HepG2 (cell line): ENCODE measurements around the gene LCMT2. TPM values are rescaled to one million over a fixed set of nuclear protein-coding genes. Genes with fewer than 3 reads are reported as not detected.

Experiments
- CENPT ChIP-seq: sonication (generic); formaldehyde crosslinking; IDR thresholded peaks from 2 replicates; pipeline ENCODE4 v1.8.0; 2022; ENCODE audit warnings: low read depth, mild to moderate bottlenecking, moderate library complexity, missing genetic modification reagents
- DMAP1 ChIP-seq: IDR thresholded peaks from 2 replicates; pipeline ENCODE4 v1.6.1; 2016
- IRF2 ChIP-seq: IDR thresholded peaks from 2 replicates; pipeline ENCODE4 v1.6.1; 2018; ENCODE audit warnings: missing genetic modification reagents, missing compliant biosample characterization
- NKX3-1 ChIP-seq: sonication (generic); formaldehyde crosslinking; IDR thresholded peaks from 2 replicates; pipeline ENCODE4 v1.5.0; 2020; ENCODE audit warnings: missing genetic modification reagents
- NONO ChIP-seq, 2 experiments: fragments of 450-650 bp in 1 of 2; sonication (generic) in 1 of 2; formaldehyde crosslinking in 1 of 2; IDR thresholded peaks in 1 of 2; conservative IDR thresholded peaks in 1 of 2; 2 replicates each; pipeline versions ENCODE4 v1.6.1 to v1.8.0; 2017 to 2022; ENCODE audit warnings: mild to moderate bottlenecking in 1 of 2, missing genetic modification reagents in 1 of 2, moderate library complexity in 1 of 2
- SETDB1 ChIP-seq: sonication (generic); formaldehyde crosslinking; IDR thresholded peaks from 2 replicates; pipeline ENCODE4 v1.5.1; 2020; ENCODE audit warnings: missing genetic modification reagents, mild to moderate bottlenecking, borderline replicate concordance
- TBP ChIP-seq: sonication (generic); formaldehyde crosslinking; IDR thresholded peaks from 2 replicates; pipeline ENCODE4 v1.5.0; 2020; ENCODE audit warnings: missing genetic modification reagents
- ZBTB21 ChIP-seq: sonication (generic); formaldehyde crosslinking; IDR thresholded peaks from 2 replicates; pipeline ENCODE4 v1.4.0; 2020; ENCODE audit warnings: missing genetic modification reagents
- ZBTB42 ChIP-seq: sonication (generic); formaldehyde crosslinking; IDR thresholded peaks from 2 replicates; pipeline ENCODE4 v1.5.0; 2020; ENCODE audit warnings: mild to moderate bottlenecking, missing genetic modification reagents
- ZFP90 ChIP-seq: sonication (generic); formaldehyde crosslinking; IDR thresholded peaks from 2 replicates; pipeline ENCODE4 v1.8.0; 2022; ENCODE audit warnings: missing genetic modification reagents, mild to moderate bottlenecking, inconsistent platforms, borderline replicate concordance
- ZNF256 ChIP-seq: sonication (generic); formaldehyde crosslinking; conservative IDR thresholded peaks from 2 replicates; pipeline ENCODE4 v1.4.0; 2020; ENCODE audit warnings: missing genetic modification reagents
- ZNF34 ChIP-seq: sonication (generic); formaldehyde crosslinking; IDR thresholded peaks from 2 replicates; pipeline ENCODE4 v1.4.0; 2020; ENCODE audit warnings: mild to moderate bottlenecking, missing genetic modification reagents, borderline replicate concordance
- ZNF510 ChIP-seq: sonication (generic); formaldehyde crosslinking; IDR thresholded peaks from 2 replicates; pipeline ENCODE4 v1.4.0; 2020; ENCODE audit warnings: low read depth, mild to moderate bottlenecking, missing genetic modification reagents
- ZNF557 ChIP-seq: sonication (generic); formaldehyde crosslinking; IDR thresholded peaks from 2 replicates; pipeline ENCODE4 v1.4.0; 2020; ENCODE audit warnings: missing genetic modification reagents
- ZNF713 ChIP-seq: sonication (generic); formaldehyde crosslinking; IDR thresholded peaks from 2 replicates; pipeline ENCODE4 v1.4.0; 2020; ENCODE audit warnings: mild to moderate bottlenecking, missing genetic modification reagents
- ZNF75D ChIP-seq: sonication (generic); formaldehyde crosslinking; IDR thresholded peaks from 2 replicates; pipeline ENCODE4 v1.8.1; 2023; ENCODE audit warnings: missing genetic modification reagents, mild to moderate bottlenecking, borderline replicate concordance
- ZNF776 ChIP-seq: sonication (generic); formaldehyde crosslinking; IDR thresholded peaks from 2 replicates; pipeline ENCODE4 v1.4.0; 2020; ENCODE audit warnings: mild to moderate bottlenecking, missing genetic modification reagents
- ZSCAN31 ChIP-seq: sonication (generic); formaldehyde crosslinking; IDR thresholded peaks from 2 replicates; pipeline ENCODE4 v1.5.0; 2020; ENCODE audit warnings: low read depth, mild to moderate bottlenecking, missing genetic modification reagents
- polyA plus RNA-seq, 8 experiments: library from polyadenylated mRNA; depleted of rRNA in 3 of 8; stranded (reverse) in 7 of 8; unstranded in 1 of 8; fragments of >200 nt; fragmentation: Illumina TruSeq in 4 of 8; extraction: Trizol in 4 of 8; gene quantifications; 2 replicates each; pipeline versions ENCODE4 v1.2.1 to v1.2.3, GENCODE V29; 2011 to 2016; ENCODE audit warnings: low read depth in 4 of 8, missing spikeins in 1 of 8, mixed read lengths in 1 of 8; ENCODE audit not compliant: insufficient read depth in 1 of 8
- total RNA-seq, 5 experiments: library from RNA; depleted of rRNA; stranded (reverse); fragments of >200 nt; fragmentation: Illumina TruSeq; extraction: Trizol; gene quantifications; 2 replicates each; pipeline ENCODE4 v1.2.3, GENCODE V29; 2016; ENCODE audit warnings: low read depth in 1 of 5
- TF ChIP-seq, protein P1 (sequence below), 2 experiments: sonication (generic) in 1 of 2; formaldehyde crosslinking in 1 of 2; IDR thresholded peaks; 2 replicates each; pipeline versions ENCODE4 v1.4.0 to v1.6.1; 2016 to 2020; ENCODE audit warnings: borderline replicate concordance in 1 of 2, low read depth in 1 of 2, mild to moderate bottlenecking in 1 of 2, missing genetic modification reagents in 1 of 2
- TF ChIP-seq, protein P2 (sequence below): sonication (generic); formaldehyde crosslinking; IDR thresholded peaks from 2 replicates; pipeline ENCODE4 v1.5.0; 2020; ENCODE audit warnings: missing genetic modification reagents, mild to moderate bottlenecking, borderline replicate concordance
- TF ChIP-seq, protein P3 (sequence below): sonication (generic); formaldehyde crosslinking; IDR thresholded peaks from 2 replicates; pipeline ENCODE4 v1.5.1; 2020; ENCODE audit warnings: missing genetic modification reagents, mild to moderate bottlenecking, borderline replicate concordance
- TF ChIP-seq, protein P4 (sequence below): IDR thresholded peaks from 2 replicates; pipeline ENCODE4 v1.6.1; 2016

LCMT2 gene
- total and polyA plus RNA-seq, 2 of the 13 experiments (the other 11 are each of a cell fraction or from before 2014, with no cell fraction given) = 6.9 to 9.1 TPM

DNA sequence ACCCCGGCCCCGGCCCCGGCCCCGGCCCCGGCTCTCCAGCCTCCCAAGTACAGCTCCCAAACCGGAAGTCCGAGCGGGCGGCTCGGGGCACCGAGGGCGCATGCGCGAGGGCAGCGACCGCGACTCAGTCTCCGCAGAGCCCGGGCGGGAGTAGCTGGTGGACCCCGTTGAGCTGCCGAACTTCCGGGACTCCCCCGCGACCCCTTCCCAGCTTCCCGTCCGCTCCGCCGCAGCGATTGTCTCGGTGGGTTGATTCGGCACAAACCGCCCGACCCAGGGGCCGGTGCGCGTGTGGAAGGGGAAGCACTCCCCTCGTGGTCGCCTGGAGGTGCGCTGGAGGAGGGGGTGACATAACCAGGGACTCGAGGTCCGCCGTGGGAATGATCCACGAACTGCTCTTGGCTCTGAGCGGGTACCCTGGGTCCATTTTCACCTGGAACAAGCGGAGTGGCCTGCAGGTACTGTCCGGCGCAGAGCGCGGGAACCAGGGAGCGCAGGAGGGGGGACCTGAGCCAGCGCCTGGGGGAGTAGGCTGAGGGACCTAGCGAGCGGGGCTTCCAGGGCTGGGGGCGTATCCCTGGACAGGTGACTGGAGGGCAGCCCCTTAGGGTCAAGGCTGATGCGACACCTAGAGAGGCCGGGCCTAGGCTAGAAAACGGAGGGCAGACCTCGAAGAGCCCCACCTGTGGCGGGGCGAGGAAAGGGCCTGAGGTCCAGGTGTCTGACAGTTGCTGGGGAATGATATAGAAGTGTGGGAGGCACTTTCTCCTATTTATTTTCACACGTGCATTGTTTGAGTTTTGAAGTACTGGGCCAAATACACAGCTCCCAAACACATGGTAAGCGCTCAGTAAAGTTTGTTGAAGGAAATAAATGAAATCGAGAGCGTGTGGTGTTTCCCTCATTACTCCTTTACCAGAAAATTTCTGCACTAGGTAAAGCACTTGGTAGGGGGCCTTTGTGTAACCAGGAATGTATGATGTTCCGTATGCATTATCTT, 40.9 kb upstream of the LCMT2 start, which contains the start of the genes TUBGCP4 and ZSCAN29 (continued):
- TF ChIP-seq, protein P1, sequence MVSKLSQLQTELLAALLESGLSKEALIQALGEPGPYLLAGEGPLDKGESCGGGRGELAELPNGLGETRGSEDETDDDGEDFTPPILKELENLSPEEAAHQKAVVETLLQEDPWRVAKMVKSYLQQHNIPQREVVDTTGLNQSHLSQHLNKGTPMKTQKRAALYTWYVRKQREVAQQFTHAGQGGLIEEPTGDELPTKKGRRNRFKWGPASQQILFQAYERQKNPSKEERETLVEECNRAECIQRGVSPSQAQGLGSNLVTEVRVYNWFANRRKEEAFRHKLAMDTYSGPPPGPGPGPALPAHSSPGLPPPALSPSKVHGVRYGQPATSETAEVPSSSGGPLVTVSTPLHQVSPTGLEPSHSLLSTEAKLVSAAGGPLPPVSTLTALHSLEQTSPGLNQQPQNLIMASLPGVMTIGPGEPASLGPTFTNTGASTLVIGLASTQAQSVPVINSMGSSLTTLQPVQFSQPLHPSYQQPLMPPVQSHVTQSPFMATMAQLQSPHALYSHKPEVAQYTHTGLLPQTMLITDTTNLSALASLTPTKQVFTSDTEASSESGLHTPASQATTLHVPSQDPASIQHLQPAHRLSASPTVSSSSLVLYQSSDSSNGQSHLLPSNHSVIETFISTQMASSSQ (IDR thresholded peaks at IDR 0.05; ENCODE audit: low read depth) = no peak
- TF ChIP-seq, protein P1 (CRISPR knock-in tag; IDR thresholded peaks at IDR 0.05; ENCODE audit: borderline replicate concordance) = no peak
- TF ChIP-seq ZFP90 (CRISPR knock-in tag) = peak; percentile 62
- TF ChIP-seq ZNF713 (CRISPR knock-in tag) = no peak
- TF ChIP-seq DMAP1 (CRISPR knock-in tag) = peak; percentile 92
- TF ChIP-seq ZNF34 (CRISPR knock-in tag) = no peak
- no peak; the same call in 1 of the 2 replicates for TF ChIP-seq ZNF776 (CRISPR knock-in tag)
- TF ChIP-seq, protein P2, sequence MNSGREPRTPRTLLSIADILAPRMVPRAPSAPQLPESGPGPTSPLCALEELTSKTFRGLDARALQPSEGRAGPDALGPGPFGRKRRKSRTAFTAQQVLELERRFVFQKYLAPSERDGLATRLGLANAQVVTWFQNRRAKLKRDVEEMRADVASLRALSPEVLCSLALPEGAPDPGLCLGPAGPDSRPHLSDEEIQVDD (CRISPR knock-in tag) = no peak
- TF ChIP-seq NKX3-1 (CRISPR knock-in tag) = no peak
- 0 out of 2 replicates have a peak, but pooled peaks have one; percentile 6 for TF ChIP-seq TBP (CRISPR knock-in tag)
- TF ChIP-seq, protein P3, sequence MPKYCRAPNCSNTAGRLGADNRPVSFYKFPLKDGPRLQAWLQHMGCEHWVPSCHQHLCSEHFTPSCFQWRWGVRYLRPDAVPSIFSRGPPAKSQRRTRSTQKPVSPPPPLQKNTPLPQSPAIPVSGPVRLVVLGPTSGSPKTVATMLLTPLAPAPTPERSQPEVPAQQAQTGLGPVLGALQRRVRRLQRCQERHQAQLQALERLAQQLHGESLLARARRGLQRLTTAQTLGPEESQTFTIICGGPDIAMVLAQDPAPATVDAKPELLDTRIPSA (CRISPR knock-in tag) = no peak
- no peak for TF ChIP-seq NONO (IDR thresholded peaks at IDR 0.05)
- TF ChIP-seq NONO (CRISPR knock-in tag; conservative IDR thresholded peaks at IDR 0.05) = peak; percentile 97
- TF ChIP-seq SETDB1 (CRISPR knock-in tag) = no peak
- peak; percentile 63; the same call in 1 of the 2 replicates for TF ChIP-seq CENPT
- no peak for TF ChIP-seq ZNF75D (CRISPR knock-in tag)
- 0 out of 2 replicates have a peak, but pooled peaks have one; percentile 22 for TF ChIP-seq IRF2 (CRISPR knock-in tag)
- no peak for TF ChIP-seq ZNF510
- TF ChIP-seq ZNF557 (CRISPR knock-in tag) = no peak
- TF ChIP-seq, protein P4, sequence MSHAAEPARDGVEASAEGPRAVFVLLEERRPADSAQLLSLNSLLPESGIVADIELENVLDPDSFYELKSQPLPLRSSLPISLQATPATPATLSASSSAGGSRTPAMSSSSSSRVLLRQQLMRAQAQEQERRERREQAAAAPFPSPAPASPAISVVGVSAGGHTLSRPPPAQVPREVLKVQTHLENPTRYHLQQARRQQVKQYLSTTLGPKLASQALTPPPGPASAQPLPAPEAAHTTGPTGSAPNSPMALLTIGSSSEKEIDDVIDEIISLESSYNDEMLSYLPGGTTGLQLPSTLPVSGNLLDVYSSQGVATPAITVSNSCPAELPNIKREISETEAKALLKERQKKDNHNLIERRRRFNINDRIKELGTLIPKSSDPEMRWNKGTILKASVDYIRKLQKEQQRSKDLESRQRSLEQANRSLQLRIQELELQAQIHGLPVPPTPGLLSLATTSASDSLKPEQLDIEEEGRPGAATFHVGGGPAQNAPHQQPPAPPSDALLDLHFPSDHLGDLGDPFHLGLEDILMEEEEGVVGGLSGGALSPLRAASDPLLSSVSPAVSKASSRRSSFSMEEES (CRISPR knock-in tag) = no peak
- TF ChIP-seq ZSCAN31 = peak; percentile 86
- TF ChIP-seq ZBTB42 (CRISPR knock-in tag) = no peak
- no peak; the same call in 1 of the 2 replicates for TF ChIP-seq ZNF256 (CRISPR knock-in tag)
- TF ChIP-seq ZBTB21 (CRISPR knock-in tag) = no peak
